Endothelial cell of umbilical vein (primary cell): Measurements from ENCODE around the gene CFAP99. TPM values are rescaled to one million over a fixed set of nuclear protein-coding genes. Genes with fewer than 3 reads are reported as not detected.

Experiments
- BruUV-seq: library from RNA; stranded (reverse); fragments of 400-500 nt; replicated peaks from 2 replicates; lab custom pipeline; 2021; lab: Mats Ljungman, UMichigan
- CTCF ChIA-PET: fragments of 300-600, 350-600 bp; sonication (Branson Sonifier 250); formaldehyde crosslinking; loops from one replicate; lab custom pipeline; 2021; ENCODE audit warnings: antibody characterized with exemption, inconsistent platforms; lab: Charles Lee
- POLR2A ChIA-PET: fragments of 300-600, 350-600 bp; sonication (Branson Sonifier 250); formaldehyde crosslinking; loops from one replicate; lab custom pipeline; 2021; ENCODE audit warnings: antibody characterized with exemption, inconsistent platforms; lab: Charles Lee
- DNase-seq: peaks from one replicate; pipeline ENCODE4 v3.0.0-alpha.2; 2011; ENCODE audit warnings: low read depth, low spot score
- FAIRE-seq: peaks from 2 replicates; lab custom pipeline; 2011; peaks lifted over from hg19 to GRCh38; lab: Jason Lieb, UNC
- H2AFZ ChIP-seq: 2 replicates; pipeline ENCODE4 v1.6.0; 2012; ENCODE audit warnings: low read depth, low read length, control low read depth, inconsistent platforms
- H3K27ac ChIP-seq: 2 replicates; pipeline ENCODE4 v1.5.1; 2011; ENCODE audit warnings: low read depth, mild to moderate bottlenecking, control low read depth, low read length, moderate library complexity; ENCODE audit not compliant: insufficient read depth
- H3K27me3 ChIP-seq, 2 experiments: 2 replicates each; pipeline versions ENCODE4 v1.6.0 to v1.6.1; 2011; ENCODE audit warnings: low read length in 2 of 2, mixed read lengths in 1 of 2; ENCODE audit not compliant: control insufficient read depth in 2 of 2, insufficient read depth in 2 of 2
- H3K36me3 ChIP-seq, 2 experiments: 2 replicates in 1 of 2; 3 replicates in 1 of 2; pipeline ENCODE4 v1.5.1; 2011; ENCODE audit warnings: low read length in 2 of 2, mild to moderate bottlenecking in 1 of 2, moderate library complexity in 1 of 2; ENCODE audit not compliant: control insufficient read depth in 2 of 2, insufficient read depth in 2 of 2; ENCODE audit errors: extremely low read depth in 1 of 2
- H3K4me1 ChIP-seq: 3 replicates; pipeline ENCODE4 v1.5.1; 2011; ENCODE audit warnings: mild to moderate bottlenecking, low read length; ENCODE audit not compliant: control insufficient read depth, insufficient read depth; ENCODE audit errors: extremely low read depth
- H3K4me2 ChIP-seq: 2 replicates; pipeline ENCODE4 v1.6.1; 2011; ENCODE audit warnings: low read length, control low read depth, mixed read lengths; ENCODE audit not compliant: insufficient read depth
- H3K4me3 ChIP-seq, 3 experiments: fragments of 200-600 bp in 1 of 3; sonication (generic), shearing (Covaris generic) in 1 of 3; replicated peaks in 1 of 3; 2 replicates each; pipeline ENCODE4 v1.5.1; 2011 to 2016; ENCODE audit warnings: control low read depth in 3 of 3, low read length in 3 of 3, mild to moderate bottlenecking in 2 of 3, inconsistent platforms in 1 of 3, low read depth in 1 of 3, moderate library complexity in 1 of 3; ENCODE audit not compliant: insufficient read depth in 1 of 3
- H3K79me2 ChIP-seq: 2 replicates; pipeline ENCODE4 v1.6.0; 2012; ENCODE audit warnings: low read length, inconsistent platforms; ENCODE audit not compliant: control insufficient read depth, insufficient read depth
- H3K9ac ChIP-seq: replicated peaks from 2 replicates; pipeline ENCODE3; 2011; ENCODE audit warnings: low read length, control low read depth; ENCODE audit not compliant: insufficient read depth; ENCODE audit errors: extremely low read depth
- H3K9me1 ChIP-seq: replicated peaks from 3 replicates; pipeline ENCODE4 v1.6.0; 2011; ENCODE audit warnings: mild to moderate bottlenecking, low read length; ENCODE audit not compliant: control insufficient read depth, insufficient read depth; ENCODE audit errors: extremely low read depth
- H3K9me3 ChIP-seq: replicated peaks from 2 replicates; pipeline ENCODE4 v1.5.1; 2012; ENCODE audit warnings: low read length, inconsistent platforms; ENCODE audit not compliant: control insufficient read depth, insufficient read depth
- H4K20me1 ChIP-seq: replicated peaks from 2 replicates; pipeline ENCODE3; 2011; ENCODE audit warnings: mild to moderate bottlenecking, low read length; ENCODE audit not compliant: control insufficient read depth, insufficient read depth; ENCODE audit errors: extremely low read depth
- CTCF ChIP-seq, 2 donors: IDR thresholded peaks; 1 replicate in 1 of 2; 2 replicates in 1 of 2; pipeline ENCODE4 v1.5.1; 2011; ENCODE audit warnings: low read length in 2 of 2, mild to moderate bottlenecking in 2 of 2, moderate library complexity in 2 of 2, control low read depth in 1 of 2, inconsistent platforms in 1 of 2, low read depth in 1 of 2; ENCODE audit not compliant: insufficient read depth in 1 of 2; ENCODE audit errors: extremely low read depth in 1 of 2
- EZH2 ChIP-seq: IDR thresholded peaks from 2 replicates; pipeline ENCODE4 v1.6.1; 2012; ENCODE audit warnings: borderline replicate concordance, low read depth, mild to moderate bottlenecking, moderate library complexity, low read length, inconsistent platforms; ENCODE audit not compliant: severe bottlenecking
- FOS ChIP-seq: IDR thresholded peaks from 2 replicates; pipeline ENCODE4 v1.6.1; 2011; ENCODE audit warnings: mild to moderate bottlenecking, low read length, moderate library complexity, borderline replicate concordance; ENCODE audit not compliant: insufficient read depth
- GATA2 ChIP-seq: IDR thresholded peaks from 2 replicates; pipeline ENCODE4 v1.7.0; 2011; ENCODE audit warnings: low read depth, mild to moderate bottlenecking, moderate library complexity, mixed read lengths, low read length; ENCODE audit not compliant: insufficient read length, insufficient read depth
- JUN ChIP-seq: IDR thresholded peaks from 2 replicates; pipeline ENCODE4 v1.6.1; 2011; ENCODE audit warnings: borderline replicate concordance, low read depth; ENCODE audit not compliant: insufficient read length, insufficient read depth
- MAX ChIP-seq: IDR thresholded peaks from 2 replicates; pipeline ENCODE4 v1.6.1; 2011; ENCODE audit not compliant: insufficient read depth, insufficient read length
- MYC ChIP-seq: IDR thresholded peaks from one replicate; pipeline ENCODE4 v1.6.1; 2011; ENCODE audit warnings: mild to moderate bottlenecking, low read depth, low read length
- POLR2A ChIP-seq: IDR thresholded peaks from 2 replicates; pipeline ENCODE4 v1.6.1; 2012; ENCODE audit warnings: low read depth, mild to moderate bottlenecking, control low read depth, low read length
- POLR2AphosphoS5 ChIP-seq: IDR thresholded peaks from 2 replicates; pipeline ENCODE4 v1.6.1; 2012; ENCODE audit warnings: low read depth, mild to moderate bottlenecking, control low read depth, low read length, moderate library complexity; ENCODE audit not compliant: insufficient read depth
- dilution Hi-C: fragments of 300-500 bp; cut with MboI; formaldehyde crosslinking; loops from one replicate; pipeline ENCODE4 v1.15.0; 2019; ENCODE audit warnings: low sequenced_read_pairs; ENCODE audit not compliant: extremely low pct_ligation_motif_present
- intact Hi-C: fragments of 100-400 bp; cut with micrococcal nuclease; formaldehyde crosslinking; loops from one replicate; pipeline ENCODE4 v1.10.0; 2022
- polyA plus RNA-seq, 4 experiments: library from polyadenylated mRNA; depleted of rRNA in 3 of 4; stranded (reverse) in 3 of 4; unstranded in 1 of 4; fragments of >200 nt; gene quantifications; 2 replicates each; pipeline versions ENCODE4 v1.2.1 to v1.2.3, GENCODE V29; 2011 to 2012; ENCODE audit warnings: missing spikeins in 1 of 4
- total RNA-seq: library from RNA; stranded (reverse); gene quantifications from 2 replicates; pipeline ENCODE4 v1.2.3, GENCODE V29; 2021

The CFAP99 gene
- total and polyA plus RNA-seq, 2 donors (not counting 3 experiments of a cell fraction or from before 2014, with no cell fraction given), result 0.03 TPM; not detected in 1

DNA sequence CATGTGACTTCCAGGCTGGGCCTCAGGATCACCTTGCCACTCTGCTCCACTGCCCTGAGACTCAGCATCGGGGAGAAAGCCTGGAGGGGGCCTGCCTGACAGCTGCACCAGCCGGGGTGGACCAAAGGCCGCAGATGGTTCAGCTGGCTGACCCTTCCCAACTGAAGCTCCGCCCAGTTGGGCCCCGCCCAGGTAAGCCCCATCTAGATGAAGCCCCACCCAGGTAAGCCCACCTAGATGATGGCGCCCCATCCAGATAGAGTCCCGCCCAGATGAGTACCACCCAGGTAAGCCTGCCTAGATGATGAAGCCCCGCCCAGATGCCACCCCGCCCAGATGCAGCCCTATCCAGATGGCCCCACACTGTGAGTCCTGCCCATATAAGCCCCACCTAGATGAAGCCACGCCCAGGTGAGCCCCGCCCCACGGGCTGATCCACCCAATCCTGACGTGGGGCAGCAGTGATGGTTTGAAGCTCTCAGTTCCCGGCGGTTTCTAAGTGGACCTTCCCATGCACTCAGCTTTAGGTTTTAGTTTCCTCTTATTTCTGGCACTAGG lies 10.3 kb upstream of the CFAP99 start:
- no peaks in the 10 kb centered on the region for H3K9me1 ChIP-seq
- FAIRE-seq (no peak), DNase-seq (no peak)
- no peak overlapping the region for H3K4me3 ChIP-seq
- ChIA-PET CTCF (no interaction called here), POLR2A (no interaction called here)
- peaks cover 12% of the 10 kb centered on the region for H3K4me1 ChIP-seq
- H3K79me2 ChIP-seq, result peaks cover 22% of the 10 kb centered on the region
- H3K27me3 ChIP-seq, result no peaks in the 10 kb centered on the region
- no peak overlapping the region for H3K4me2 ChIP-seq
- no peaks in the 10 kb centered on the region for H3K36me3 ChIP-seq
- dilution Hi-C loops, result no loop called here
- H3K27ac ChIP-seq, result no peak overlapping the region
- H3K9ac ChIP-seq, result no peak overlapping the region
- no peak overlapping the region for H2AFZ ChIP-seq
- TF ChIP-seq JUN (no peak), MYC (no peak), GATA2 (no peak), CTCF (IDR thresholded peaks at IDR 0.05; ENCODE audit: extremely low read depth in 1 of 2, insufficient read depth in 1 of 2, low read depth in 1 of 2, low read length in 2 of 2) (no peak), EZH2 (no peak), POLR2AphosphoS5 (no peak), POLR2A (no peak), MAX (no peak), FOS (no peak)
- intact Hi-C loops, result no loop called here
- no TSS peak for BruUV-seq
- H4K20me1 ChIP-seq, result no peaks in the 10 kb centered on the region
- H3K9me3 ChIP-seq, result no peaks in the 10 kb centered on the region
